Measurements from ENCODE around the gene PRKCA. TPM values are rescaled to one million over a fixed set of nuclear protein-coding genes. Genes with fewer than 3 reads are reported as not detected.
A peak's percentile ranks its signal among the peaks of the same experiment; 100 is the strongest.

PRKCA gene
- total and polyA plus RNA-seq, 2 of the 13 experiments (the other 11 are each of a cell fraction or from before 2014, with no cell fraction given) = 18.5 to 21.5 TPM

DNA sequence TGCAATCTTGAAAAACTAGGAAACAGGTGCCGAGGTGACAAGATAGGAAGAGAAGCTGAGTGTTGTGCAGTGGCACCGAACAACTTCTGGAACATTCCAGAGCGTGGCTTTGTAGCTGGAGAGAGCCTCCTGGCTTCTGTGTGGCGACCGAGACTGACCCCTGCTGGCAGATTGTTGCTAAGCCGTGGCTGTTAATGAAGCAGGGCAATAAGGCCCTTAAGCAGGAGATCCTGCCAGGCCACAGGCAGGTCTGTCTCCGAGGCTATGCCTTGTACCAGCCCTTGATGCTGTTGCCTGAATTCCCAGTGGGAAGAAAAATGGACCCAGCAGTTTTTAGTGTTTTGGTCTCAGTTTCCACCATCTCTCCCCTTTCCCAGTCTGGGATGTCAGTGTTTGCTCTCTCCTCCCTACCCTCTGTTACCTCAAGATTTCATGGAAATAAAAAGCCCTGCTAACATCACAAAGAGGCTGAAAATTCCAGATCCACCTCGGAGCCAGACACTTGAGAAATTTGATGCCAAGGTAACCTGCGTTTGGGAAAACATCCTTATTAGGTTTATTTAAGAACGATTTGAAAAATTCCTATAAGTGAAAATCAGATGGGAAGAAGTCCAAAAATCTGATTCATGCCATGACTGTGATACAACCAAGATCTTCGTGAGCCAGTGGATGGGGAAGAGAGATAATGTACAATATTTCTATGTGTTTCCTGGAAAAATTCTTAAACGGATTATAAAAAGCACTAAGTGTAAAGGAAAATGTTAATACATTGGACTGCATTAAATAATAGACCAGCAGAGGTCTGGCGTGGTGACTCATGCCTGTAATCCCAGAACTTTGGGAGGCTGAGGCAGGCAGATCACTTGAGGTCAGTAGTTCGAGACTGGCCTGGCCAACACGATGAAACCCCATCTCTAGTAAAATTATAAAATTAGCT, 265.1 kb downstream of the PRKCA start (continued):
- no peak for TF ChIP-seq RFX1 (IDR thresholded peaks at IDR 0.05)
- no peak for TF ChIP-seq ZNF678 (CRISPR knock-in tag; IDR thresholded peaks at IDR 0.05)
- TF ChIP-seq ZNF552 (CRISPR knock-in tag; IDR thresholded peaks at IDR 0.05; ENCODE audit: borderline replicate concordance) = no peak
- TF ChIP-seq NKX3-1 (CRISPR knock-in tag; IDR thresholded peaks at IDR 0.05) = 0 out of 2 replicates have a peak, but pooled peaks have one; percentile 67
- TF ChIP-seq ZMAT3 (CRISPR knock-in tag; conservative IDR thresholded peaks at IDR 0.05) = no peak
- no peak for TF ChIP-seq ZNF543 (CRISPR knock-in tag; IDR thresholded peaks at IDR 0.05)
- TF ChIP-seq, protein P1, sequence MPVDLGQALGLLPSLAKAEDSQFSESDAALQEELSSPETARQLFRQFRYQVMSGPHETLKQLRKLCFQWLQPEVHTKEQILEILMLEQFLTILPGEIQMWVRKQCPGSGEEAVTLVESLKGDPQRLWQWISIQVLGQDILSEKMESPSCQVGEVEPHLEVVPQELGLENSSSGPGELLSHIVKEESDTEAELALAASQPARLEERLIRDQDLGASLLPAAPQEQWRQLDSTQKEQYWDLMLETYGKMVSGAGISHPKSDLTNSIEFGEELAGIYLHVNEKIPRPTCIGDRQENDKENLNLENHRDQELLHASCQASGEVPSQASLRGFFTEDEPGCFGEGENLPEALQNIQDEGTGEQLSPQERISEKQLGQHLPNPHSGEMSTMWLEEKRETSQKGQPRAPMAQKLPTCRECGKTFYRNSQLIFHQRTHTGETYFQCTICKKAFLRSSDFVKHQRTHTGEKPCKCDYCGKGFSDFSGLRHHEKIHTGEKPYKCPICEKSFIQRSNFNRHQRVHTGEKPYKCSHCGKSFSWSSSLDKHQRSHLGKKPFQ (CRISPR knock-in tag; IDR thresholded peaks at IDR 0.05; ENCODE audit: insufficient replicate concordance) = no peak
- no peak for TF ChIP-seq ZNF3 (CRISPR knock-in tag; IDR thresholded peaks at IDR 0.05)
- peak; percentile 68 for TF ChIP-seq ZNF501 (CRISPR knock-in tag; IDR thresholded peaks at IDR 0.05)
- TF ChIP-seq ZBTB7B (CRISPR knock-in tag; IDR thresholded peaks at IDR 0.05) = no peak
- TF ChIP-seq ZNF572 (CRISPR knock-in tag; IDR thresholded peaks at IDR 0.05) = 0 out of 2 replicates have a peak, but pooled peaks have one; percentile 68
- TF ChIP-seq, protein P2, sequence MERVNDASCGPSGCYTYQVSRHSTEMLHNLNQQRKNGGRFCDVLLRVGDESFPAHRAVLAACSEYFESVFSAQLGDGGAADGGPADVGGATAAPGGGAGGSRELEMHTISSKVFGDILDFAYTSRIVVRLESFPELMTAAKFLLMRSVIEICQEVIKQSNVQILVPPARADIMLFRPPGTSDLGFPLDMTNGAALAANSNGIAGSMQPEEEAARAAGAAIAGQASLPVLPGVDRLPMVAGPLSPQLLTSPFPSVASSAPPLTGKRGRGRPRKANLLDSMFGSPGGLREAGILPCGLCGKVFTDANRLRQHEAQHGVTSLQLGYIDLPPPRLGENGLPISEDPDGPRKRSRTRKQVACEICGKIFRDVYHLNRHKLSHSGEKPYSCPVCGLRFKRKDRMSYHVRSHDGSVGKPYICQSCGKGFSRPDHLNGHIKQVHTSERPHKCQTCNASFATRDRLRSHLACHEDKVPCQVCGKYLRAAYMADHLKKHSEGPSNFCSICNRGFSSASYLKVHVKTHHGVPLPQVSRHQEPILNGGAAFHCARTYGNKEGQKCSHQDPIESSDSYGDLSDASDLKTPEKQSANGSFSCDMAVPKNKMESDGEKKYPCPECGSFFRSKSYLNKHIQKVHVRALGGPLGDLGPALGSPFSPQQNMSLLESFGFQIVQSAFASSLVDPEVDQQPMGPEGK (CRISPR knock-in tag; IDR thresholded peaks at IDR 0.05) = no peak
- TF ChIP-seq, protein P3, sequence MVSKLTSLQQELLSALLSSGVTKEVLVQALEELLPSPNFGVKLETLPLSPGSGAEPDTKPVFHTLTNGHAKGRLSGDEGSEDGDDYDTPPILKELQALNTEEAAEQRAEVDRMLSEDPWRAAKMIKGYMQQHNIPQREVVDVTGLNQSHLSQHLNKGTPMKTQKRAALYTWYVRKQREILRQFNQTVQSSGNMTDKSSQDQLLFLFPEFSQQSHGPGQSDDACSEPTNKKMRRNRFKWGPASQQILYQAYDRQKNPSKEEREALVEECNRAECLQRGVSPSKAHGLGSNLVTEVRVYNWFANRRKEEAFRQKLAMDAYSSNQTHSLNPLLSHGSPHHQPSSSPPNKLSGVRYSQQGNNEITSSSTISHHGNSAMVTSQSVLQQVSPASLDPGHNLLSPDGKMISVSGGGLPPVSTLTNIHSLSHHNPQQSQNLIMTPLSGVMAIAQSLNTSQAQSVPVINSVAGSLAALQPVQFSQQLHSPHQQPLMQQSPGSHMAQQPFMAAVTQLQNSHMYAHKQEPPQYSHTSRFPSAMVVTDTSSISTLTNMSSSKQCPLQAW (CRISPR knock-in tag; IDR thresholded peaks at IDR 0.05) = peak; percentile 71; the same call in 1 of the 2 replicates
- TF ChIP-seq, protein P4, sequence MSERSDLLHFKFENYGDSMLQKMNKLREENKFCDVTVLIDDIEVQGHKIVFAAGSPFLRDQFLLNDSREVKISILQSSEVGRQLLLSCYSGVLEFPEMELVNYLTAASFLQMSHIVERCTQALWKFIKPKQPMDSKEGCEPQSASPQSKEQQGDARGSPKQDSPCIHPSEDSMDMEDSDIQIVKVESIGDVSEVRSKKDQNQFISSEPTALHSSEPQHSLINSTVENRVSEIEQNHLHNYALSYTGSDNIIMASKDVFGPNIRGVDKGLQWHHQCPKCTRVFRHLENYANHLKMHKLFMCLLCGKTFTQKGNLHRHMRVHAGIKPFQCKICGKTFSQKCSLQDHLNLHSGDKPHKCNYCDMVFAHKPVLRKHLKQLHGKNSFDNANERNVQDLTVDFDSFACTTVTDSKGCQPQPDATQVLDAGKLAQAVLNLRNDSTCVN (CRISPR knock-in tag; IDR thresholded peaks at IDR 0.05; ENCODE audit: borderline replicate concordance) = peak; percentile 94
- TF ChIP-seq RCOR2 (CRISPR knock-in tag; IDR thresholded peaks at IDR 0.05) = 0 out of 2 replicates have a peak, but pooled peaks have one; percentile 36
- no peak for TF ChIP-seq JARID2 (CRISPR knock-in tag; IDR thresholded peaks at IDR 0.05; ENCODE audit: insufficient replicate concordance)
- TF ChIP-seq, protein P5, sequence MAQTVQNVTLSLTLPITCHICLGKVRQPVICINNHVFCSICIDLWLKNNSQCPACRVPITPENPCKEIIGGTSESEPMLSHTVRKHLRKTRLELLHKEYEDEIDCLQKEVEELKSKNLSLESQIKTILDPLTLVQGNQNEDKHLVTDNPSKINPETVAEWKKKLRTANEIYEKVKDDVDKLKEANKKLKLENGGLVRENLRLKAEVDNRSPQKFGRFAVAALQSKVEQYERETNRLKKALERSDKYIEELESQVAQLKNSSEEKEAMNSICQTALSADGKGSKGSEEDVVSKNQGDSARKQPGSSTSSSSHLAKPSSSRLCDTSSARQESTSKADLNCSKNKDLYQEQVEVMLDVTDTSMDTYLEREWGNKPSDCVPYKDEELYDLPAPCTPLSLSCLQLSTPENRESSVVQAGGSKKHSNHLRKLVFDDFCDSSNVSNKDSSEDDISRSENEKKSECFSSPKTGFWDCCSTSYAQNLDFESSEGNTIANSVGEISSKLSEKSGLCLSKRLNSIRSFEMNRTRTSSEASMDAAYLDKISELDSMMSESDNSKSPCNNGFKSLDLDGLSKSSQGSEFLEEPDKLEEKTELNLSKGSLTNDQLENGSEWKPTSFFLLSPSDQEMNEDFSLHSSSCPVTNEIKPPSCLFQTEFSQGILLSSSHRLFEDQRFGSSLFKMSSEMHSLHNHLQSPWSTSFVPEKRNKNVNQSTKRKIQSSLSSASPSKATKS (CRISPR knock-in tag; IDR thresholded peaks at IDR 0.05) = no peak
- TF ChIP-seq ZNF570 (CRISPR knock-in tag; IDR thresholded peaks at IDR 0.05; ENCODE audit: borderline replicate concordance) = no peak
- TF ChIP-seq PHB2 (IDR thresholded peaks at IDR 0.05; ENCODE audit: partially characterized antibody) = no peak

All from HepG2 (cell line).